Endometrial microvascular endothelial cells (primary cell): Measurements from ENCODE around the gene DCAF8L2. TPM values are rescaled to one million over a fixed set of nuclear protein-coding genes. Genes with fewer than 3 reads are reported as not detected.
"Not testable (repeated sequence)": the region's sequence is repeated elsewhere in the genome, so short reads cannot be mapped to it uniquely, and the experiment has no call there.

ENCODE experiments used
- in situ Hi-C: cut with HindIII; loops from 2 replicates; pipeline ENCODE4 v1.10.0; 2017; ENCODE audit warnings: low sequenced_read_pairs, low pct_unique_long_range_greater_than_20kb; ENCODE audit errors: inconsistent ontology term
- total RNA-seq: library from RNA; depleted of rRNA; stranded (reverse); fragments of >200 nt; gene quantifications from one replicate; pipeline ENCODE4 v1.2.3, GENCODE V29; 2015; ENCODE audit errors: inconsistent ontology term

The DCAF8L2 gene
- total RNA-seq, 1 donor from 2014 or later: not detected

DNA sequence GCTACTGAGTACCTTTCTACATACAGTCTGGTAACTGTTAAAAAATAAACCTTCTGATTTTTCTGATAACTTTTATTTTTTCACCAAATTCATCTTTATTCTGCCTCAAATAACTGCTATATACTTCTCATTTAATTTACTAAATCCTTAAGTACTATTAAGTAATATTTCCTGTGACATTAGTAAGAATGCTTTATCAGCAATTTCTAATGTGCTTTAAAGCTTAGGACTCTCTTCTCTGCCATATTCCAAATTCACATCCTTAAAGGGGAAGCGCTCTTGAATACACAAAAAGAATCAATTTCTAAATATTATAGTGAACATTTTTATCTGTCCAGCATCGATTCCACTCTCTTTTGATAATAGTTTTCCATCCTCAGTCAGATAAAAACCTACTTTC is 81.1 kb downstream of the DCAF8L2 start:
- in situ Hi-C loops: no loop called here

DNA sequence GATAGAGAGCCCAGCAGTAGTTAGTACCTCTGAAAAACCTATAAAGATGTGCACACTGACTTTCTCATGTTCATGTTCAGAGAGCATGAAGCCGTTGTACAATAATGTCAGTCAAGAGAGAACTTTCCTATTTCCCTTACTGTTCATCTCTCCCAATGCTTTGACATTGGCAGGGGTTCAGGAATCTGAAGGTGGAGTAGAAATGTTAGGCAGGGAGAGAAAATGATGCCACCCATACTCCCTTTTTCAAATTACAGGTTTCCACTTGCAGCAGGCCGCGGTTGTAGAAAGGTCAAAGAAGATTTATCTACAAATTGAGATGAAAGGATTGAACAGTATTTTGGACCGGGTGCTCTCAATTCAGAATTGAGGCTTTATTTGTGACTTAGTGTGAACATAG is 84.3 kb downstream of the DCAF8L2 start:
- in situ Hi-C loops: no loop called here

GRCh38 chrX:27675493-27675892 is 85.3 kb downstream of the DCAF8L2 start:
- in situ Hi-C loops: no loop called here

DNA sequence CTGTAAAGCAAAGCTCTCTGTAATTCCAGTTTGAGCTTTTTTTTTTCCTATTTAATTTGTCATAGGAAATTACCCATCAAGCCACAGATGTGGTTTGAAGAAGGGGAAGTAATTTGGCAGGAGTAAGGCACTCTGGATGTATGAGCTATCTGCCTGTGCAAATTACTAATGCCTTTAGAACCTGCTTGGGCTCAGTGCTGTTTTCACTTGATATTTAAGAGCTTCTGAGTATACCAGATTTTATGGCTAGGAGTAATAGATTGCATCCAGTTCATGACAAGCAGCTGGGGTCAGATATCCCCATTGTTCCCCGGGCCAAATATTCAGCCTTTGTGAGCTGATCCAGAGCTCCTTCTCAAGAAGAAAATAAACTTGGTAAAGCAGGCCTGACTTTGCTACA is 89.1 kb downstream of the DCAF8L2 start:
- in situ Hi-C loops: no loop called here

GRCh38 chrX:27680726-27681125 is 90.6 kb downstream of the DCAF8L2 start:
- in situ Hi-C loops: no loop called here

GRCh38 chrX:27683566-27684208 is 93.5 kb downstream of the DCAF8L2 start:
- in situ Hi-C loops: not testable (repeated sequence)

- in situ Hi-C loops: no loop called here
Observed at GRCh38 chrX:27694667-27695066, 104.5 kb downstream of the DCAF8L2 start.

DNA sequence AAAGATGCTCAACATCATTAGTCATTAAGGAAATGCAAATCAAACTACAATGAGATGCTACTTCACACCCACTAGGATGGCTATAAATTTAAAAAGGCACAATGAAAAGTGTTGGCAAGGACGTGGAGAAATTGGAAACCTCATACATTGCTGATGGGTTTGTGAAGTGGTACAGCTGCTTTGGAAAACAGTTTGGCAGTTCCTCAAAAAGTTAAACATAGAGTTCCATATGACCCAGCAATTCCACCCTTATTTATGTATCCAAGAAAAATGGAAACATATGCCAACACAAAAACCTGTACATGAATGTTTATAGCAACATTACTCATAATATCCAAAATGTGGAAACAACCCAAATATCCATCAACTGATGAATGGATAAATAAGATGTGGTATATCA is 116.4 kb downstream of the DCAF8L2 start:
- in situ Hi-C loops: no loop called here

DNA sequence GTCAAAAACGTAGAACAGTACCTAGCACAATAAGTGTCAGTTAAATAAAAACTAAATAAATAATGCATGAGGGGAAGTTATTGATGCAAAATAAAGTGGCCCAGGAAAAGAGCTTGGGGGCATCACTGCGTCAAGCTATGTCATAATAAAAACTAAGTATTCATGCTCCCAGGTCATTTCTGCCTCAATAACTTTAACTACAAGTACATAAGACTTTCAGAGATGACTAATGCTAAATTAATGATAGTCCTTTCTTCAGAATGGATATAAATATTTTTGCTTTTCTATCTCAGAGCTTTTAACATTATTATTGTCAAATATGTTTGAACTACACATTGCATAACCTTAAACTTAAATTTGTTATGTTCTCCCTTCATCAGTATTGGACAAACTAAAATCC is 125.5 kb downstream of the DCAF8L2 start:
- in situ Hi-C loops: no loop called here

DNA sequence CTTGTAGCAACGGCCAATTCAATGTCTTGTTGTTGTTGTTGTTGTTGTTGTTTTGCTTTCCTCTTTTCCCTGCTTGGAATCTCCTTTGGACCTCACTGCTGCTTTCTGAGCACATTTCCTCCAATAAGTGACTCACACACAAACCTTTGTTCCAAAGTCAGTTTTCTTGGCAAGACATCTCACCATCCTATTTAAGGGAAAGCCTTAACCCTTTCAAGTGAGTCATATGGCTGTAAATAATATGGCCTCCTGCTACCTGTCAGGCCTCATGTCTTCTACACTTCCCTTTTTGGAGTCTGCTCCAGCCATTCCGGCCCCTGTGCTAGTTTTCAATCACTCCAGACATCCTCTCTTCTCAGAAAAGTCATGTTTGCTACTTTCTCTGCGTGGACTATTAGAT is 138.1 kb downstream of the DCAF8L2 start:
- in situ Hi-C loops: no loop called here

- in situ Hi-C loops: no loop called here
Observed at GRCh38 chrX:27731962-27732361, 141.8 kb downstream of the DCAF8L2 start.

DNA sequence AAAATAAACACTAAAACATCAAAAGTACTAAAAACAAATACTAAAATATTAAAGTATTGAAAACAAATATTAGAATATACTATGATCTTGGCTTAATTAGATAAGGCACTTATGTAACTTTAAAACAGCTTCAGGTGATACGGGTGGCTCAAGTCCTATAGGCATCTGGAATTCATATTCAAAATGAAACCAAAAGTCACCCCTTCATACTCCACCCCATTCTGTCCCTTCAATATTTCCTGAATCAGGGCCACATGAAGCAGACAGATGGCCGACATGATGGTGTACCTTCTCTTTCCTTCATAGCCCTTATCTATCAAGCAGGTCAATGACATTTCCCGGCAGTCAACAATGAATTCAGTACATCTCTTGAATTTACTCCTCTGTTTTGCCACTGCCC is 145.8 kb downstream of the DCAF8L2 start:
- in situ Hi-C loops: no loop called here

GRCh38 chrX:27740933-27741332 is 150.8 kb downstream of the DCAF8L2 start:
- in situ Hi-C loops: no loop called here

- in situ Hi-C loops: not testable (repeated sequence)
Observed at GRCh38 chrX:27743521-27743920, 153.4 kb downstream of the DCAF8L2 start.

GRCh38 chrX:27746516-27746915 is 156.4 kb downstream of the DCAF8L2 start:
- in situ Hi-C loops: no loop called here

DNA sequence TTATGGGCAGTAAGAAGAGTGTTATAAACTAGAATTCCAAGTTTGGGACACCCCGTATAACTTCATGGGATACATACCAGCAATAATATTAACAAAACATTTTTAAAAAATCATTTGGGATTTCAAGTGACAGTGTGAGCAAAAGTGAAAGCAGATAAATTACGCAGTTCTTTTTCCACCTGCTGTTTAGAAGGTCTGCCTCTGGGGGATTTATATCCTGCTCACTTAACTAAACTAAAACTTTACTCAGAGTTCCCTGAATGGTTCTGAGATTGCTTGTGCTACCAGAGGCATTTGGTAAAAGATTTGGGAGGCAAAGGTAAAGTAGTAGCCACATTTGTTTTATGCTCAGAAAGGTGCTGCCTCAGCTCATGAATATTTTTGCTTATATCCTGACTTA is 160.2 kb downstream of the DCAF8L2 start:
- in situ Hi-C loops: not testable (repeated sequence)

DNA sequence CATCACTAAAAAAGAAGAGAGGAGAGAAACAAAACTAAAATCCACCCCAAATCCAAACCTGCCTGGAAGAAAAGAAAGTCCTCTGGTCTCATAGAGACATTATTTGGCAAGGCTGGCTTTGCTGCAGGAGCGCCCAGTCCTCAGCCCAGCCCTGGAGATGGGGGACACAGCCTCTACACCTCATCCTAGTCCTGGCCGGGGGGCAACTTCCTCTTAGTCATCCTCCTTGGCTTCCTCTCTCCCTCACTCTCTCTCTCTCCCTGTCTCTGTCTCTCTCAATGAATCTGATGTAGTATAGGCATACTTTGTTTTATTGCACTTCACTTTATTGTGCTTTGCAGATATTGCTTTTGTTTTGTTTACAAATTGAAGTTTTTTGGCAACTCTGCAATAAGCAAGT is 161.8 kb downstream of the DCAF8L2 start:
- in situ Hi-C loops: no loop called here

DNA sequence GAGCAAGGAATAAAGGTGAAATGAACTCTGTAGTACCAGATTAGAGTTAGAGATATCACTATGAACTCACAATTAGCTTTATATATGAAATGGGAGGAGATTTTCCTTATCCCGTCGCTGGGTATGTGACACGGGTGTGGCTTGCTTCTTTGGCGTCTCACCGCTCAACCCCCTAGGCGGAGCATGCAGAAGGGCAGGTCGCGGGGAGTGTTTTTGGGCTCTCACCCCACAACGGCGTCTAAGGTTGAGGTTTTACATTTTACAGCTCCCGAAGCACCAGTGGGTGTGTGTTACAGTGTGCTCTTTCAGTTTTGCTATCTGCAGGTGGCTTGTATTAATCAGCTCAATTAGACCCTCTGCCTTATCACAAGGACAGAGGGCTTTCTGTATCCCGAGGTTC is 175.6 kb downstream of the DCAF8L2 start:
- in situ Hi-C loops: no loop called here

- in situ Hi-C loops: no loop called here
Observed at GRCh38 chrX:27767387-27767786, 177.2 kb downstream of the DCAF8L2 start.

- in situ Hi-C loops: no loop called here
Observed at GRCh38 chrX:27775984-27776383, 185.8 kb downstream of the DCAF8L2 start.

GRCh38 chrX:27796640-27797257 is 206.6 kb downstream of the DCAF8L2 start:
- in situ Hi-C loops: no loop called here
